Uterine smooth muscle cell (primary cell): ENCODE measurements around the gene USP46. TPM values are rescaled to one million over a fixed set of nuclear protein-coding genes. Genes with fewer than 3 reads are reported as not detected.

ENCODE experiments used
- total RNA-seq: library from RNA; depleted of rRNA; stranded (reverse); fragments of >200 nt; gene quantifications from 2 replicates; pipeline ENCODE4 v1.2.3, GENCODE V29; 2014

USP46 gene, protein sequence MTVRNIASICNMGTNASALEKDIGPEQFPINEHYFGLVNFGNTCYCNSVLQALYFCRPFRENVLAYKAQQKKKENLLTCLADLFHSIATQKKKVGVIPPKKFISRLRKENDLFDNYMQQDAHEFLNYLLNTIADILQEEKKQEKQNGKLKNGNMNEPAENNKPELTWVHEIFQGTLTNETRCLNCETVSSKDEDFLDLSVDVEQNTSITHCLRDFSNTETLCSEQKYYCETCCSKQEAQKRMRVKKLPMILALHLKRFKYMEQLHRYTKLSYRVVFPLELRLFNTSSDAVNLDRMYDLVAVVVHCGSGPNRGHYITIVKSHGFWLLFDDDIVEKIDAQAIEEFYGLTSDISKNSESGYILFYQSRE
- total RNA-seq, result 21.9 and 26.9 TPM in 2 replicates

DNA sequence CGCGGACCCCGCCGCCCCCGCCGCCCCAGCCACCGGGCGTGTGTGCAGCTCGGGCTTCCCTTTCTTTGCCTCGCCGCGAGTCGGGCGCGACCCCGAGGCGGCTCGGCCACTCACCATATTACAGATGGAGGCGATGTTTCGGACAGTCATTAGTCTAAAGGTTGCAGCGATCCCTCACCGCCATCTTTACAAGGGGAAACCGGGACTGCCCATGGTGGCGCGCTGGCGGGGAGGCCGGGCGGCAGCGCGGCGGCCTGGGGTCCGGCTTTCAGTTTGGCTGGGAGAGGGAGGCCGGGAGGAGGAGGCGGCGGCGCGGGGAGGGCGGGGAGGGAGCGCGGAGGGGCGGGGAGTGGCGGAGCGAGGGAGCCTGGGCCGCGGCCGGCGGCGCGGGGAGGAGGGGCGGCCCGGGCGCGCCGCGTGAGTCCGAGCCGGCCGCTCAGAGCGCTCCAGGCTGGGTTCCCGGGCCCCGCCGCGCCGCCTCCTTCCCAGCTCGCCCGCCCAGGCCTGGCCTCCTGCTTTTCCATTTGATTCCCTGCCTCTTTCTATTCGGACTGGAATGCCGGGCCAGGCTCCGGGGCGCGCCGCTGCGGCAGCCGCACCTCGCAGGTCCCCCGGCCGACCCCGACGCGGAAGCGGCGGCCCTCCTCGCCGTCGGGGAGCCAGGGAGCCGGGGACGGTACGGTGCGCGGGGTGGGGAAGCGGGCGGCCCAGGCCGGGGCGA, at the start of gene USP46:
USP46 (minus strand) TSS at position 301 of the 721 bp plus-strand sequence; CDS start at position 150, 151 bp downstream.

Other genes with a start within 250 kb of the USP46 start
- gene ERVMER34-1, start 92.1 kb upstream of the USP46 start, total RNA-seq, result under 0.01 TPM in 2 replicates
- 0.33 TPM in 1 of 2 replicates, not detected in the other for gene RASL11B, start 203.0 kb upstream of the USP46 start, total RNA-seq